Hematopoietic multipotent progenitor cell (in vitro differentiated cells): ENCODE results near the gene KRTAP10-3. TPM values are rescaled to one million over a fixed set of nuclear protein-coding genes. Genes with fewer than 3 reads are reported as not detected.
"Not testable (repeated sequence)": the region's sequence is repeated elsewhere in the genome, so short reads cannot be mapped to it uniquely, and the experiment has no call there.

Experiments
- DNase-seq, 3 donors: peaks; one replicate each; pipeline ENCODE4 v3.0.0-alpha.2; 2011 to 2015; ENCODE audit warnings: low read depth in 2 of 3, low spot score in 2 of 3
- total RNA-seq: library from RNA; depleted of rRNA; stranded (reverse); fragments of >200 nt; gene quantifications from one replicate; pipeline ENCODE4 v1.2.3, GENCODE V29; 2012

Gene KRTAP10-3
- total RNA-seq, 1 donor: not detected

DNA sequence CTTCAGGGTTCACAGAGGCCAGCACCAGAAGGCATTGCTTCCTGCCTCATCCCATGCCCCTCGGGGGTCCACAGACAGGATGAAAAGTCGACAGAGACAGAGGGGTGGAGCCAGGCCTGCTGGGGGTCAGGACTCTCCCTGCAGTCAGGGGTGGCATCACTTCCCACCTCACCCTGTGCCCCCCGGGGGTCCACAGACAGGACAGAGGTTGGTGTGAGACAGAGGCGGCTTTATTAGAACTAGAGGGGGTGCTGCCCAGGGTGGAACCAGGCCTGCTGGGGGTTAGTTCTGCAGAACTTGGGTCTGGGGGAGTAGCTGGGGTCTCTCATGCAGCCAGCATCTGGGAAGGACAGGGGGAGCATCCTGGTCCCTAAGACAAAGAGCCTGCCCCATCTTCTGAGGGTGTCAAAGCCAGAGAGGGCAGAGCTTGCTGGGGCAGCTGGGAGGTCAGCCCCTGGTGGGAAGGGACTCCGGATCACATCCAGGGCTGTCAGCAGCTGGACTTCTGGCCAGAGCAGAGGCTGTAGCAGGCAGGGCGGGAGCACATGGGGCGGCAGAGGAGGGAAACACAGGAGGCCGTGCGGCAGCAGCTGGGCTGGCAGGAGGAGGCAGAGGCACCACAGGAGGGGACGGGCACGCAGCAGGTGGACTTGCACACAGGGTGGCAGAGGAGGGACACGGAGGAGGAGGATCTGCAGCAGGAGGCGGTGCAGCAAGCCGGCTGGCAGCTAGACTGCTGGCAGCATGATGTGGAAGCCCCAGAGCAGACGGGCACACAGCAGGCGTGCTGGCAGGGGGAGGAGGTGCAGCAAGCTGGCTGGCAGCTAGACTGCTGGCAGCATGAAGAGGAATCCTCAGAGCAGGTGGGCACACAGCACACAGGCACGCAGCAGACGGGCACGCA lies 32.6 kb upstream of the KRTAP10-3 start:
- DNase-seq: not testable (repeated sequence)

DNA sequence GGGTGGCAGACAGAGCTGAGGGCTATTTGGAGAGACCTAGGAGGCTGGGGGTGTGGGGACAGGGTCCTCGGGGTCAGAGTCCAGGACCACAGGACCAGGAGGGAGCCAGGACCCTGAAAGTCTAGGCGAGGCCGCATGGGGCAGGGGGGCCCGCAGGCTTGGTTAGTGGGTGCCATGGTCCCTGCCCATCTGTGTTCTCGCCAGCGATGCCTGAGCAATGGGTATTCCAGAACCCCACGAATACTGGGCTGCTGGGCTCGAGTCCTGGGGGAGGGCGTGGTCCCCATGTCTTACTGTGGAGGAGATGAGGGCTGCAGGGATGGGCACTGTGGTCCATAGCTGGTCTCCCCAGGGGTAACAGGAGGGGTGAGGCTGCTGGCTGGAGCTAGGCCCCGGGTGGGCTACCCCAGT lies 31.7 kb upstream of the KRTAP10-3 start:
- DNase-seq: no peak

DNA sequence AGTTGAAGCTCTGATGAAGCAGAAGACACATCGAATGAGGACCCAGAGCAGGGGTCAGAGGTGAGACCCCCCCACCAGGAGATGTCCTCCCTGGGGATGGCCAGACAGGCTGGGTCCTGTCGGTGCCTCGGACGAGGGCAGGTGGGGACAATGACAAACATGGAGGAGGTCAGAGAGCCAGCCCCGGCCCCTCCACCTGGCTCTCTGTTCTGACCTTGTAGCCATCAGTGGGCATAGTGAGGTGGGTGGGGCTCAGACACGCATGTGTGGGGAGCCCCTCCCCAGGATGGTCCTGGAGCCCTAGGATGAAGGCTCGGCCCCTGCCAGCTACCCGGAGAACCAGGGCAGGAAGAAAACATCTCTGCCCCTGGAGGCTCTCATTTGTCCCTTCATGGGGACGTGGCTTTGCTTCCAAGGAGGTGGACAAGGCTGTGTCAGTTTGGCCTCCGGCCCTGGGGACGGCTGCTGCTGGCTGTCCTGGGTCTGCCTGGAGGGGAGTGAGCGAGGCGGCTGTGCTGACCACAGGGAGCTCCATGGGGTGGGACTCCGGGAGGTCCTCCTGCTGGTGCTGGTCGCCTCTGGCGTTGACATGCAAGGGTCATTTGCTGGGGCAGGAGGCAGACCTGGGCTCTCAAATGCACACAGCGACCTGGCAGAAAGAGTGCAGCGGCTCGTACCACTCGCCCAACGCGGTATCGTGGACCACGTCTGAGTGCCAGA lies 31.2 kb upstream of the KRTAP10-3 start:
- no peak for DNase-seq

DNA sequence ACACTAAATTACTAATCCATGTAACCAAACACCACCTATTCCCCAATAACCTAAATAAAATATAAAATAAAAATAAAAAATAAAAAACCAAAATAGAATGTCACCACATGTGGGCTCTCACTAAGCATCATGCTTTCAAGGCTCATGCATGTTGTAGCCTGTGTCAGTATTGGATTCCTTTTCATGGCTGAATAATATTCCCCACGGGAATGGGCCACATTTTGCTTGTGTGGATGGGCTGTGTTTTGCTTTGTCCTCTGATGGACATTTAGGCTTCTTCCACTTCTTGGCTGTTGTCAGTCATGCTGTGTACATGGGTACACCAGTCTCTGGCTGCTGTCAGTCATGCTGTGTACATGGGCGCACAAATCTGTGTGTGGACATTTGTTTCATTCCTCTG lies 30.5 kb upstream of the KRTAP10-3 start:
- DNase-seq: no peak

DNA sequence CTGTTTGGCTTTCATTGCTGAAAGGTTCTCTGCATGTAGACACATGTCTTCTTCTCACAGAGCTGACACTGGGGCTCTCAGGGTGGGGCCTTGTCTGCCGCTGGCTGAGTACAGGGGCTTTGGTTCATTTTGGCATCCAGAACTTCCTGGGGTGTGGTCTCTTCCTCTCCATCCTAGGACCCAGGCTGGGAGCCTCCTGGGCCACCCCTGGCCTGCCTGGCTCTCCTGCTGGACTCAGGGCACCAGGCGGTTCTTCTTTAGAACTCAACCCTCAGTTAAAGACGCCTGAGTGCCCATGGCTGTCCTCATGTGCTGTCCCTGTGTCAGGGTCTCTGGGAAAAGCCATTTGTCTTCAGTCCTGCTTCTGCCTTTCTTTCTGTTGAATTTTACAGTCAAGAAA lies 27.3 kb upstream of the KRTAP10-3 start:
- DNase-seq: no peak

DNA sequence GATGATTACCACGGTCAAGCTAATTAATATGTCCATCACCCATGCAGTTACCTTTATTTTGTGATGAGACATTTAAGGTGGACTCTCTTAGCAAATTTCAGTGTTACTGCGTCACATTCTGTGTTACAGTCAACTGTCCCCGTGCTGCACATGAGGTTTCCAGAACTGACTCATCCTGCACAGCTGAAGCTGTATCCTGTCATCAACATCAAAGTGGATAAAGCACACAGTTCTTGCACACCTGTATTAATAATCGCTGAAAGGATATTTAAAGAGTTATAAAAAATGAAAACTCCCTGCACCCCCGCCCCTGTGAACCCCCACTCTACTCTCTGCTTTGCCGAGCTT lies 25.2 kb upstream of the KRTAP10-3 start:
- no peak for DNase-seq

DNA sequence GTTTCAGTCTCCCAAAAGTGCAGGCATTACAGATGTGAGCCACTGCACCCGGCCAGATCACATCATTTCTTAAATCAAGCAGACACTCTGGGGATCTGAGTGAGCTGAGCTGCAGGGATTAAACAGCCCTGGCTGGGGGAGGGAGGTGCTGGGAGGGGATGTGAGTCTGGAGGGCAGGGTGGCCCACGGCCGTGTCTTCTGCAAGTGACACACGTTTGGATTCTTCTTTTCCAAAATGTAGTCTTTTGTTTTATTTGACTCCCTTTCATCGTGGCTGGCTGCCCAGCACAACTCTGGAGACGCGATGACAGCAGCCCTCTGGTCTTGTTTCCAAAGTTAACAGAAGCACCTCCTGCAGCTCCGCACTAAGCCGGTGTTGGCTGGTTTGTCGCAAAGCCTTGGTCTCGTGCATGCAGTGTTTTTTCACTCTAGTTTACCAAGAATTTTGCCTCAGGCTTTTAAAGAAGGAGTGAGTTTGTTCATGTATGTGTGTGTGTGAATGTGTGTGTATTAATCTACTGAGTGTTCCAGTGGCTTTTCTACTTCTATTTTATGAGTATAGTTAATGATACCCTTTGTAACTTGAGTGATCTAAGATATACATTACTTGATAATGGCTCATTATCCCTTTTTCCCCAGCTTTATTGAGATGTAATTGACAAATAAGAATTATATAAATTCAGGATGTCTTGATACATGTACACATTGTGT lies 24.6 kb upstream of the KRTAP10-3 start:
- DNase-seq: no peak

DNA sequence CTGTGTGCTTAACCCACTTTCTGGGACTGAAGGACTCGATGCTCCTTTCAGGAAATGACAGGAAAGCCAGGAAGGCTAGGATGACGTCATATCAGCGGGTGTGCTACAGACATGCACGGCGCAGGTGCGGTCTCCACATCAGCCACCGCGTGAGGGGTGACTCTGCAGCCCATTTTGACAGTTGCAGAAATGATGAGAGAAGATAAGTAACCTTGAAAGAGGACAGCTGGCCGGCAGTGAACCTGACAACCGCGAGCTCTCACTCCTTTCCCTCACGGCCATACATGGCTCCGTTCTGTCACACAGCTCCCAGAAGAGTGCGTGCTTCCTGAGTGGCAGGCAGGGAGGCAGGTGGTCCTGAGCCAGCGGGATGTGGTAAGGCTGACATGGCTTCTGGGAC lies 23.5 kb upstream of the KRTAP10-3 start:
- DNase-seq: no peak

DNA sequence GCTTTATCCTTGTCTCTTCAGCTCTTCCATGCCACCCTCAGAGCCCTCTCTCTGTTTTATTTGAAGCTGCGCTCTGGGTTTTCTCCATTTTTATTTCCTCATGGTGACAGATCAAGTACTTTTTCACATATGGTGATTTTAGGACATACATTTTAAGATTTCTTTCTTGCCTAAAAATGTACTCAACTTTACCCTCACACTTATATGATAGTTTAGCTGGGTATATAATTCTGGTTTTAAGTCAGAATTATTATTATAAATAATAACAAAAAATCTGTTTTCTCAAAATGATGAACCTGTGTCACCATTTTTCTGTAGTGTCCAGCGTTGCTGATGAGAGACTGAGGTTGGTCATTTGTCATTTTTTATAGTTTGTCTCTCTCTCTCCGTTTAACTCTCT lies 22.6 kb upstream of the KRTAP10-3 start:
- DNase-seq: no peak

DNA sequence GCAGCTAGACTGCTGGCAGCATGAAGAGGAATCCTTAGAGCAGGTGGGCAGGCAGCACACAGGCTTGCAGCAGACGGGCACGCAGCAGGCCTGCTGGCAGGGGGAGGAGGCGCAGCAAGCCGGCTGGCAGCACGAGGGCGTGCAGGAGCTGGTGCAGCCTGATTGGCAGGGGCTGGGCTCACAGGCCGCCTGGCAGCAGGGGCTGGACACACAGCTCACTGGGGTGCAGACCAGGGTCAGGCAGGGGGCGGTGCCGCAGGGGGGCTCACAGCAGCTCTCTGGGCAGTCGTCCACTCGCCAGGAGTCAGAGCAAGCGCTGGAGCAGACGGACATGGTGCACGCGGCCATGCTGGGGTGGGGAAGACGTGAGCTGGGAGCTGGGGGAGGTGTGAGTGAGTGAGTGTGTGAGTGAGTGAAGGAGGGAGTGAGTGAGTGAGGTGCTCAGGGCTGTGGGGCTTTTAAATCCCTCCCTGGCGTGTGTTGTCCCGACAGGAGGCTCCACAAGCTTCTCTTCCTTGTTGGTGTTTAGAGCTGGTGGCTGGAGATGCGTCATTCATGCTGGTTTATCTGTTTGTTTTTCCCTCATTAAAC lies 21.7 kb upstream of the KRTAP10-3 start, which contains the start of gene KRTAP10-5:
Gene KRTAP10-5 (minus strand): TSS at position 374 of the 591 bp plus-strand sequence. CDS start 26 bp downstream, at position 348.
- not testable (repeated sequence) for DNase-seq

DNA sequence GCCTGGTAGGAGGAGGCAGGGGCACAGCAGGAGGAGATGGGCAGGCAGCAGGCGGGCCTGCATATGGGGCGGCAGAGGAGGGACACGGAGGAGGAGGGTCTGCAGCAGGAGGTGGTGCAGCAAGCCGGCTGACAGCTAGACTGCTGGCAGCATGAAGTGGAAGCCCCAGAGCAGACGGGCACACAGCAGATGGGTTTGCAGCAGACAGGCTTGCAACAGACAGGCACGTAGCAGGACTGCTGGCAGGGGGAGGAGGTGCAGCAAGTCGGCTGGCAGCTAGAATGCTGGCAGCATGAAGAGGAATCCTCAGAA lies 21.2 kb upstream of the KRTAP10-3 start:
- DNase-seq: no peak

DNA sequence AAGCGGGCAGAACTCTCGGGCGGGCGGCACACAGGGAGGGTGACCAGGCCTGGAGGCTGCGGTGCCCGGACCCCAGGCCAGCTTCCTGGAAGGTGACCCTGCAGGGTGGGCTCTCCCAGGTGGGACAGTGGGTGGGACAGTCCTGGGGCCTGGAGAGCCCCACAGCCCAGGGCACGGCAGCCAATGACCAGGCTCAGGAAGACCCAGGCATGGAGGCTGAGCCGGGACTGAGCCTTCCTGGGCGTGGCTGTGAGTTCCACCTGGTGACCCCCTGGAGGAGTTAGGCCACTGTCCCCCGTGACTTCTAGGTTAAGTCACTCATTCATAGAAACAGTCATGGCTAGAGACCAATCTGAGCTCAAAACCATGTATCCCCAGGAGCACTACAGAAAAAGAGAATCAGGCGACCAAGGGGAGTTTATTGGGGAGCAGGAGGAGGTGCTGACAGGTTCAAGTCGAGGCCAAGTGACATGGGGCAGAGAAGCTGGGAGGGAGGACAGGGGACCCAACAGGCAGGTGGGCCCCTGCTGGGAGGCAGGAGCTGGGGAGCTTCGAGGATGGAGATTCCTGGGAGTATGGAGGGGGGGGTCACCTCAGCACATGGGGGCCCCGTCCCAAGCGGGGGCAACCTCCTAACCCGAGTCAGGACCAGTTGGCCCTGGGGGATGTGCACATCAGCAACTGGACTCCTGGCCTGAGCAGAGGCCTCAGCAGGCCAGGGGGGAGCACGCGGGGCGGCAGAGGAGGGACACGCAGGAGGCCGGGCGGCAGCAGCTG lies 20.6 kb upstream of the KRTAP10-3 start:
- DNase-seq: no peak

DNA sequence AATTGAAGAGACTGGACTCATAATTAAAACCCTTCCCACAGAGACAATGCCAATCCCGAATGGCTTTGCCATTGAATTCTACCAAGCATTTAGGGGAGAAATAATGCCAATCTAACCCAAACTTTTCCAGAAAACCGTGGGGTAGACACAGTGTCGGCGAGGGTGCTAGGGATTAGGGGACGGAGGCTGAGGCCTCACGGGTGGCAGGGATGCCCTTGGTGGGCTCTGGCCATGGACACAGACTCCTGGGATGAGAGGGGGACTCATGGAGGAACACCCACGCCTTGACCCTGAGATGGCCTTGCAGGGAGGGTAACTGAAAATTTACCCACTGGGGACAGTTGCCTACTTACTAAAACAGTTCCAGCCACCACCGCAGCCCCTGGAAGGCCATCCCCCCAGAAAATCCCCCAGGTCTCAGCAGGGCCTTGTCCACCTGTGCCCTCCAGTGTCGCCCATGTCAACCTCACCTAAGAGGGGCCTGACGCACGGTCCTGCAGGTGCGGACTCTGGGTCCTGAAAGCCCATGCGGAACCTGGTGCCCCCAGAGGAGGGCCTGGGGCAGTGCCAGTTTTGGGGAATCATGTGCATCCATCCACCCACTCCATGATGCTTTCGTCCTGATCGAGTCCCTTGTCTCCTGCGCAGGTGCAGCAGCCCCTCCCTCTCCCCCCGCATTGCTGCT lies 19.9 kb upstream of the KRTAP10-3 start:
- no peak for DNase-seq

DNA sequence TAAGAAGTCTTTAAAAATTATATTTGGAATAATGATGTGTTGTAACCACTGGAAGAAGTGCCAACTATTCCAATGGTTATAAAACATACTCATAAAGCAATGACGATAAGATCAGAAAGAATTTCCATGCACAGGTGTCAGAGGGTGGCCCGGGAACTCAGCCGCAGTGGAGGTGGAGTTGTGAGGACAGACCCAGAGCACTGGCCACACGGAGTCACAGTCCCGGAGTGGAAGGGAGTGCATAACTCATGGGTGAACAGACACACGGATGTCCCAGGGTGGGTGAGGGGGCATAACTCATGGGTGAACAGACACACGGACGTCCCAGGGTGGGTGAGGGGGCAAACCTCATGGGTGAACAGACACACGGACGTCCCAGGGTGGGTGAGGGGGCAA lies 17.4 kb upstream of the KRTAP10-3 start:
- no peak for DNase-seq

DNA sequence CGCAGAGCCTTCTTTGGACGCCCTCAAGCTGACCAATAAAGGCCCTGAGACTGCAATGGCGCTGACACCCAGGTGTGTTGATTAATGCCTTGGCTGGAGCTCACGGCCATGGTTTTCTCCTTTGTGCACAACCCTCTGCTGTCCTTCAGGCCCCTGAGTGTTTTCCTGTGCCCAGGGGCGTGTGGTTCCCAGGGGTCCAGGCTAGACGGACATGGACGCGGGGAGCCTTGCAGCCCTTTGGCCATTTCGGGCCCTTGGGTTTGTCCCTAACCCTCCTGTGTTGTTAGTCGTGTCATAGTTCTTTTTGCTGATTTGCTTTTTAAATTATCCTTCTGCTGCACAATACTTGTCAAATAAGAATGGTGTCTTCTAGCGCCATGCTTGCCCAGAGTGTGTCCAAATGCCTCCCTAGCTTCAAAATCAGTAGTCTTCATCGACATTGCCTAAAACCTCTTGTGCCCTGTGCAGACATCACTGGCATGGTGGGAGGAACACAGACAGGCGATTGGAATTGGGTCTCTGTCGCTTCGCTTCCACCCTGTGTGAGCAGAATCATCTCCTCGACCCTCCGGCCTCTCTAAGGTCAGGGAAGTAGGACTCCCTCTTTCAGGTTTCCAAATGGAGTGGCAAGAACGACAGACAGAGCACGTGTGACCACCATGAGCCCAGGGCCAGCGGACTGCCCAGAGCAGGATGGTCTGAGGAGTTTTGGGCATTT lies 16.9 kb upstream of the KRTAP10-3 start:
- DNase-seq: no peak

DNA sequence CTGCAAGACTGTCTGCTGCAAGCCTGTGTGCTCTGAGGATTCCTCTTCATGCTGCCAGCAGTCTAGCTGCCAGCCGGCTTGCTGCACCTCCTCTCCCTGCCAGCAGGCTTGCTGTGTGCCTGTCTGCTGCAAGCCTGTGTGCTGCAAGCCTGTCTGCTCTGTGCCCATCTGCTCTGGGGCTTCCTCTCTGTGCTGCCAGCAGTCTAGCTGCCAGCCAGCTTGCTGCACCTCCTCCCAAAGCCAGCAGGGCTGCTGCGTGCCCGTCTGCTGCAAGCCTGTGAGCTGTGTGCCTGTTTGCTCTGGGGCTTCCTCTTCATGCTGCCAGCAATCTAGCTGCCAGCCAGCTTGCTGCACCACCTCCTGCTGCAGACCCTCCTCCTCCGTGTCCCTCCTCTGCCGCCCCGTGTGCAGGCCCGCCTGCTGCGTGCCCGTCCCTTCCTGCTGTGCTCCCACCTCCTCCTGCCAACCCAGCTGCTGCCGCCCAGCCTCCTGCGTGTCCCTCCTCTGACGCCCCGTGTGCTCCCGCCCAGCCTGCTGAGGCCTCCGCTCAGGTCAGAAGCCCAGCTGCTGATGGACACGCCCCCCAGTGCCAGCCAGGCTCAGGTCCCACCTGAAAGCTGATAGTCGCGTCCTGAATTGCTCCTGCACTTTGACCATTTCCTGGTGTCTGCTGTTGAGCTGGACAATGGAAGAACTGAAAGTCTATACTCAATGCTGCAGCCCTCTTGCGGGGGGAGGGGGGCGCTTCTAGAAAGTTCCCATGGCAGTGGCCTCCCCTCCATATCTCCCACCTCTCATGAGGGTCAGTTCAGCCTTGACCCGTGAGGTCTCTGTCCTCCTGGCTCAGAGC lies 16.1 kb upstream of the KRTAP10-3 start:
- DNase-seq: no peak

DNA sequence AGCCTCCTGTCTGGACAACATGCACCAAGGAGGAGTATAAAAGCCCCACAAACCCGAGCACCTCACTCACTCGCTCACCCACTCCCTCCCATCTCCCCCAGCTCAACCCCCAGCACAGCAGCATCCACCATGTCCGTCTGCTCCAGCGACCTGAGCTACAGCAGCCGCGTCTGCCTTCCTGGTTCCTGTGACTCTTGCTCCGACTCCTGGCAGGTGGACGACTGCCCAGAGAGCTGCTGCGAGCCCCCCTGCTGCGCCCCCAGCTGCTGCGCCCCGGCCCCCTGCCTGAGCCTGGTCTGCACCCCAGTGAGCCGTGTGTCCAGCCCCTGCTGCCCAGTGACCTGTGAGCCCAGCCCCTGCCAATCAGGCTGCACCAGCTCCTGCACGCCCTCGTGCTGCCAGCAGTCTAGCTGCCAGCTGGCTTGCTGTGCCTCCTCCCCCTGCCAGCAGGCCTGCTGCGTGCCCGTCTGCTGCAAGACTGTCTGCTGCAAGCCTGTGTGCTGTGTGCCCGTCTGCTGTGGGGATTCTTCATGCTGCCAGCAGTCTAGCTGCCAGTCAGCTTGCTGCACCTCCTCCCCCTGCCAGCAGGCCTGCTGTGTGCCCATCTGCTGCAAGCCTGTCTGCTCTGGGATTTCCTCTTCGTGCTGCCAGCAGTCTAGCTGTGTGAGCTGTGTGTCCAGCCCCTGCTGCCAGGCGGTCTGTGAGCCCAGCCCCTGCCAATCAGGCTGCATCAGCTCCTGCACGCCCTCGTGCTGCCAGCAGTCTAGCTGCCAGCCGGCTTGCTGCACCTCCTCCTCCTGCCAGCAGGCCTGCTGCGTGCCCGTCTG lies 15.2 kb upstream of the KRTAP10-3 start, which contains the start of gene KRTAP10-4:
Gene KRTAP10-4 (plus strand): TSS at position 100 of the 827 bp plus-strand sequence. CDS start 30 bp downstream, at position 130.
- DNase-seq: not testable (repeated sequence)
